CD4-positive, alpha-beta T cell treated with Interleukin-2 at 100 ng/mL for 4 hours (primary cell): ENCODE data around the gene CCDC91.
"Not testable (repeated sequence)": the region's sequence is repeated elsewhere in the genome, so short reads cannot be mapped to it uniquely, and the experiment has no call there.

Experiments
- DNase-seq: peaks from one replicate; pipeline ENCODE4 v3.0.0-alpha.2; 2020; ENCODE audit warnings: low spot score

Gene CCDC91

GRCh38 chr12:28457785-28458184 is 267.5 kb downstream of the CCDC91 start:
- no peak for DNase-seq

GRCh38 chr12:28459481-28459880 is 269.2 kb downstream of the CCDC91 start:
- DNase-seq: no peak

- no peak for DNase-seq
Measured at GRCh38 chr12:28460420-28461130, 270.3 kb downstream of the CCDC91 start.

GRCh38 chr12:28463396-28463795 is 273.1 kb downstream of the CCDC91 start:
- DNase-seq: no peak

- DNase-seq: not testable (repeated sequence)
Measured at GRCh38 chr12:28471762-28472161, 281.5 kb downstream of the CCDC91 start.

GRCh38 chr12:28476206-28476605 is 285.9 kb downstream of the CCDC91 start:
- not testable (repeated sequence) for DNase-seq

GRCh38 chr12:28479097-28479496 is 288.8 kb downstream of the CCDC91 start:
- not testable (repeated sequence) for DNase-seq

- no peak for DNase-seq
Measured at GRCh38 chr12:28479683-28480082, 289.4 kb downstream of the CCDC91 start.

GRCh38 chr12:28484156-28484555 is 293.9 kb downstream of the CCDC91 start:
- DNase-seq: no peak

GRCh38 chr12:28486521-28486920 is 296.3 kb downstream of the CCDC91 start:
- no peak for DNase-seq

- DNase-seq: no peak
Measured at GRCh38 chr12:28489246-28489645, 299.0 kb downstream of the CCDC91 start.

GRCh38 chr12:28497889-28498411 is 307.7 kb downstream of the CCDC91 start:
- no peak for DNase-seq

- no peak for DNase-seq
Measured at GRCh38 chr12:28498850-28499249, 308.6 kb downstream of the CCDC91 start.

- DNase-seq: no peak
Measured at GRCh38 chr12:28500373-28501024, 310.2 kb downstream of the CCDC91 start.

GRCh38 chr12:28506271-28506670 is 316.0 kb downstream of the CCDC91 start:
- DNase-seq: no peak

GRCh38 chr12:28507033-28507432 is 316.8 kb downstream of the CCDC91 start:
- DNase-seq: no peak

- no peak for DNase-seq
Measured at GRCh38 chr12:28507867-28508266, 317.6 kb downstream of the CCDC91 start.

- DNase-seq: no peak
Measured at GRCh38 chr12:28512406-28512805, 322.1 kb downstream of the CCDC91 start.

- DNase-seq: no peak
Measured at GRCh38 chr12:28512876-28513275, 322.6 kb downstream of the CCDC91 start.

GRCh38 chr12:28513983-28514382 is 323.7 kb downstream of the CCDC91 start:
- DNase-seq: no peak

- DNase-seq: no peak
Measured at GRCh38 chr12:28517101-28517500, 326.8 kb downstream of the CCDC91 start.

GRCh38 chr12:28527631-28528249 is 337.5 kb downstream of the CCDC91 start:
- DNase-seq: no peak

- DNase-seq: no peak
Measured at GRCh38 chr12:28535216-28535615, 345.0 kb downstream of the CCDC91 start.
